Stromal cell of bone marrow (primary cell): ENCODE results near the gene LRIG1.

Experiments used
- DNase-seq: peaks from one replicate; pipeline ENCODE4 v3.0.0-alpha.2; 2012; ENCODE audit warnings: low read depth

Gene LRIG1

GRCh38 chr3:66354001-66354400, 146.8 kb downstream of the LRIG1 start:
- no peak for DNase-seq

GRCh38 chr3:66353530-66353929, 147.3 kb downstream of the LRIG1 start:
- DNase-seq = no peak

- no peak for DNase-seq
Observed at GRCh38 chr3:66353039-66353438, 147.8 kb downstream of the LRIG1 start.

- DNase-seq = no peak
Observed at GRCh38 chr3:66350601-66351000, 150.2 kb downstream of the LRIG1 start.

GRCh38 chr3:66348704-66349103, 152.1 kb downstream of the LRIG1 start:
- DNase-seq = no peak

DNA sequence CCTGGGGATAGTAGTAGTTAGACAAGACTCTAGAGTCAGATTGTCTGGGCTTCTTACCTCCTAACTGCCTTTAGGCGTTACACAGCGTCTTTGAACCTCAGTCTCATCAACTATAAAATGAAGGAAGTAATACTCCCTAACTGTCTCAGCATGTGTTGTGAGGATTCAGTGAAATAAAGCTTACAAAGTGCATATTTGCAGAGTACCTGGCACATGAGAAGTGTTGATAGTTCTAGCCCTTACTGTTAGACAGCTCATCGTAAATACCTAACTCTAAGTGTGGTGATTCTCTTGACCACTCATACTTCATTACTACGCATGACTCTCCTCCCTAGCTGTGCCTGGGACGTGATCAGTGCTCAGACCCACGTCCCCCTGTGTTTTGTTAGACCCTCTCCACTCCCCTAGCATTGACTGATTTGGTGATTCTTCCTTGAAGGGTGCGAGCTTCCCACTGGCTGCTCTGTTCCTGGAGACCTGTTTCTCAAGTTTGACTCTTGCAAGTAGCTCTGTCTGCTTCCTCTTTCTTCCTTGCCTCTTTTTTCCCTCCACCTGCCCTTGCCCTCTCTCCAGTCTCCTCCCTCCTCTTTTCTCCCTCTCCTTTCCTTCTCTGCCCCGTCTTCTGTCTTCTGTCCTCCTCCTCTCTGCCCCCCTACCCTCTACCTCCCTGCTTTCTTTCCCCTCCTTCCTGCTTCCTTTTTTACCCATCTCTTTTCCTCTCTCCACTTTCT, 155.8 kb downstream of the LRIG1 start:
- DNase-seq = no peak

- DNase-seq = no peak
Observed at GRCh38 chr3:66344391-66344811, 156.4 kb downstream of the LRIG1 start.

- DNase-seq = no peak
Observed at GRCh38 chr3:66342717-66343356, 158.0 kb downstream of the LRIG1 start.

- DNase-seq = no peak
Observed at GRCh38 chr3:66338927-66339326, 161.9 kb downstream of the LRIG1 start.

DNA sequence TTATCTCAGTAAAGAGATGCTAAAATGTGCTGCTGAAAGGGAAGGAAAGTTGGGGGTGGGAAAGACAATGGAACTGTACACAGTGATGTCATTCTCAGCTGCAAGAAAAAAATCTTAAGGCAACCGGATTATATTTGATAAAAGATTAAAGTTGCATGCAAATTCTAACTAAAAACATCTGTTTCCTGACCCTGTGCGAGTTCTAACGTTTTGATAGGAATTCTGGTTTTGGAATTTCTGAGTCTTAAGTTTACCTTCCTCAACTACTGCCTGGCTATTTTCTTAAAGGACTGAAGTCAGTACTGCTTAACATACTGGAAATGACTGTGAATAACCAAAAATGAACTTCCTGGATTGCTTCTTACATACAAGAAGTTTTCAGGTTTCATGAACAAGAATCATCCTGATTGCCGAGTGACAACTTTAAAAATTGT, 164.5 kb downstream of the LRIG1 start:
- no peak for DNase-seq

DNA sequence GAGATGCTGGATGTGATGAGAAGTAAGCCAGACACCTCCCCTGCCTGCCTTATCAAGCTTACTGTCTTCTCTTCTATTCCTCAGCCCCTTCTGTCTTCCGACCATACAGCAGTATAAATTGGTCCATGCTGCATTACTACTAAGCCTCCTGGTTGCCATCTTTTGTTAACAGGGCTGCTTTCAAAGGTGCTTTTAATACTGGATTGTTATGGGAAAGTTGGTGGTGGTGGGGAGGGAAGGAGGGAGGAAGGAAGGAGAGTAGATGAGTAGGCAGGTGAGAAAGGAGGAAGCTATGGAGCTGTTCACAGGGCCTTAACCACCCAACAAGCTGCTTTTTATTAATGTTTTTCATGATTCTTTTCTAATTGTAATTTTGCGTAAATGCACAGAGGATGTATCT, 165.2 kb downstream of the LRIG1 start:
- DNase-seq = no peak
